Tibial artery (tissue), 4 donors: ENCODE results near the gene MRAS.
A peak's percentile ranks its signal among the peaks of the same experiment; 100 is the strongest.

Experiments
- DNase-seq, 2 donors: peaks; one replicate each; pipeline ENCODE4 v3.0.0-alpha.2; 2019
- H3K27ac ChIP-seq, 2 donors: fragments of 200-600 bp; sonication (generic) in 1 of 2; 1 replicate in 1 of 2; 2 replicates in 1 of 2; pipeline ENCODE4 v1.5.1; 2018 to 2019; ENCODE audit warnings: mild to moderate bottlenecking in 1 of 2
- H3K27me3 ChIP-seq, 2 donors: fragments of 200-600 bp; sonication (generic) in 1 of 2; one replicate each; pipeline versions ENCODE4 v1.5.1 to v1.6.0; 2016 to 2019
- H3K36me3 ChIP-seq, 3 donors: fragments of 200-600 bp; sonication (generic) in 2 of 3; one replicate each; pipeline ENCODE4 v1.5.1; 2016 to 2019; ENCODE audit warnings: mild to moderate bottlenecking in 2 of 3
- H3K4me1 ChIP-seq, 4 donors: fragments of 200-600 bp; sonication (generic) in 2 of 4; 1 replicate in 3 of 4; 2 replicates in 1 of 4; pipeline ENCODE4 v1.5.1; 2016 to 2019
- H3K4me3 ChIP-seq, 2 donors: fragments of 200-600 bp; sonication (generic) in 1 of 2; 1 replicate in 1 of 2; 2 replicates in 1 of 2; pipeline ENCODE4 v1.5.1; 2018 to 2019; ENCODE audit warnings: mild to moderate bottlenecking in 2 of 2
- H3K9me3 ChIP-seq, 3 donors: fragments of 200-600 bp; sonication (generic) in 1 of 3; one replicate each; pipeline ENCODE4 v1.5.1; 2016 to 2019
- intact Hi-C: fragments of 100-400 bp; cut with DNase I; formaldehyde crosslinking; loops from one replicate; pipeline ENCODE4 v1.15.0; 2023; ENCODE audit warnings: low total_unique reads
- TF ChIP-seq, protein P1 (sequence below), 2 experiments: fragments of 200-600 bp in 1 of 2; fragments of 450-650 bp in 1 of 2; IDR thresholded peaks; one replicate each; pipeline ENCODE4 v1.5.1; 2017 to 2019; ENCODE audit warnings: antibody characterized with exemption in 2 of 2, mild to moderate bottlenecking in 1 of 2, moderate library complexity in 1 of 2

The MRAS gene

DNA sequence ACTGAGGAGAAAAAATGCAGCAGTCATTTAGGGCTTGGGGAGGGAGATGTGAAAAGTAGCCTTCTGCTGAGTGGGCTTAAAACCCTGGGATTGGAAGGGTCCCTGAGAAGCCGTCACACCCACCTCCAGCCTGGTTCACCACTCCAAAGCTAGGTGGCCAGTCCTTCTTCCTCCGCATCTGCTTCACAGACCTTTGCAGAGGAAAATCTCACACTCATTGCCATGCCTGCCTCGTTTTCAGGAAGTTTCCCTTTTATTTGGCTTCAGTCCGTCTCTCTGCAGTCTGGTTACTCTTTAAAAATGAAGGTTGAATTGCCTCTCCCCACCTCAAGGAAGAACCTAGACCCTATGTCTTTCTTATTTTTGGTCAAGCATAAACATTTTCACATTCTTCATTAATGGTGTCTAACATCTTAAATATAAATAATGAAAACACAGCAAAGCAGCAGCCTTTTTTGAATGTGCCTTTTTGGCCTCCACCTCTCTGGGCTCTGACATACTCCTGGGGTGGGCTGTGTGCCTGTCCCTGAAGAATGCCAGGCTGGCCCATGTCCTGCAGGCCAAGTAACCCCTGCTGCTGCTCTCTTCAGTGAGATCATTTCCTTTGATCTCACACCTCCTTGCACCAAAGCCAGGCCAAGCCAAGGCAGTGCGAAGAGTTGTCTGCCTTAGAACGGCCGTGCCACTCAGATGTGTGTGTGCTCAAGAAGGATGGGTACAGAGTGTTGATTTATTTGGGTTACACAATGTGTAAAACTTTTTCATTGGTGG is 11.0 kb downstream of the MRAS start:
- peaks cover 0 to 52% (median 20%) of the 10 kb centered on the region in 4 donors for H3K4me1 ChIP-seq
- intact Hi-C loops = no loop called here
- peak in 1 of 2 donors; percentile 17 for DNase-seq

GRCh38 chr3:138359919-138360868 is 11.8 kb downstream of the MRAS start:
- H3K9me3 ChIP-seq = no peaks in the 10 kb centered on the region
- H3K4me3 ChIP-seq = no peak overlapping the region
- H3K27me3 ChIP-seq = no peaks in the 10 kb centered on the region
- H3K36me3 ChIP-seq = no peaks in the 10 kb centered on the region
- TF ChIP-seq, protein P1, sequence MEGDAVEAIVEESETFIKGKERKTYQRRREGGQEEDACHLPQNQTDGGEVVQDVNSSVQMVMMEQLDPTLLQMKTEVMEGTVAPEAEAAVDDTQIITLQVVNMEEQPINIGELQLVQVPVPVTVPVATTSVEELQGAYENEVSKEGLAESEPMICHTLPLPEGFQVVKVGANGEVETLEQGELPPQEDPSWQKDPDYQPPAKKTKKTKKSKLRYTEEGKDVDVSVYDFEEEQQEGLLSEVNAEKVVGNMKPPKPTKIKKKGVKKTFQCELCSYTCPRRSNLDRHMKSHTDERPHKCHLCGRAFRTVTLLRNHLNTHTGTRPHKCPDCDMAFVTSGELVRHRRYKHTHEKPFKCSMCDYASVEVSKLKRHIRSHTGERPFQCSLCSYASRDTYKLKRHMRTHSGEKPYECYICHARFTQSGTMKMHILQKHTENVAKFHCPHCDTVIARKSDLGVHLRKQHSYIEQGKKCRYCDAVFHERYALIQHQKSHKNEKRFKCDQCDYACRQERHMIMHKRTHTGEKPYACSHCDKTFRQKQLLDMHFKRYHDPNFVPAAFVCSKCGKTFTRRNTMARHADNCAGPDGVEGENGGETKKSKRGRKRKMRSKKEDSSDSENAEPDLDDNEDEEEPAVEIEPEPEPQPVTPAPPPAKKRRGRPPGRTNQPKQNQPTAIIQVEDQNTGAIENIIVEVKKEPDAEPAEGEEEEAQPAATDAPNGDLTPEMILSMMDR (IDR thresholded peaks at IDR 0.05) = no peak
- peaks cover 0 to 52% (median 20%) of the 10 kb centered on the region in 4 donors for H3K4me1 ChIP-seq
- intact Hi-C loops = no loop called here
- DNase-seq = peak in 1 of 2 donors; percentile 61
- no peak overlapping the region for H3K27ac ChIP-seq

More for the DNA sequence above, 11.0 kb downstream of the MRAS start:
- TF ChIP-seq, protein P1 (IDR thresholded peaks at IDR 0.05) = no peak
- H3K4me3 ChIP-seq = no peak overlapping the region
- no peaks in the 10 kb centered on the region for H3K36me3 ChIP-seq
- no peaks in the 10 kb centered on the region for H3K27me3 ChIP-seq
- H3K9me3 ChIP-seq = no peaks in the 10 kb centered on the region
- H3K27ac ChIP-seq = no peak overlapping the region

GRCh38 chr3:138360869-138361525 is 12.6 kb downstream of the MRAS start:
- H3K27me3 ChIP-seq = no peaks in the 10 kb centered on the region
- H3K9me3 ChIP-seq = no peaks in the 10 kb centered on the region
- peaks cover 0 to 53% (median 20%) of the 10 kb centered on the region in 4 donors for H3K4me1 ChIP-seq
- no peak overlapping the region for H3K27ac ChIP-seq
- peak in 1 of 2 donors; percentile 32 for DNase-seq
- no peak overlapping the region for H3K4me3 ChIP-seq
- H3K36me3 ChIP-seq = no peaks in the 10 kb centered on the region
- TF ChIP-seq, protein P1 (IDR thresholded peaks at IDR 0.05) = no peak
- intact Hi-C loops = no loop called here

GRCh38 chr3:138361561-138361971 is 13.2 kb downstream of the MRAS start:
- peak in 1 of 2 donors; percentile 48 for DNase-seq
- TF ChIP-seq, protein P1 (IDR thresholded peaks at IDR 0.05) = no peak
- Histone ChIP-seq H3K4me1 (peaks cover 0 to 58% (median 19%) of the 10 kb centered on the region in 4 donors), H3K27me3 (no peaks in the 10 kb centered on the region), H3K9me3 (no peaks in the 10 kb centered on the region), H3K27ac (no peak overlapping the region), H3K36me3 (no peaks in the 10 kb centered on the region), H3K4me3 (no peak overlapping the region)
- intact Hi-C loops = no loop called here

DNA sequence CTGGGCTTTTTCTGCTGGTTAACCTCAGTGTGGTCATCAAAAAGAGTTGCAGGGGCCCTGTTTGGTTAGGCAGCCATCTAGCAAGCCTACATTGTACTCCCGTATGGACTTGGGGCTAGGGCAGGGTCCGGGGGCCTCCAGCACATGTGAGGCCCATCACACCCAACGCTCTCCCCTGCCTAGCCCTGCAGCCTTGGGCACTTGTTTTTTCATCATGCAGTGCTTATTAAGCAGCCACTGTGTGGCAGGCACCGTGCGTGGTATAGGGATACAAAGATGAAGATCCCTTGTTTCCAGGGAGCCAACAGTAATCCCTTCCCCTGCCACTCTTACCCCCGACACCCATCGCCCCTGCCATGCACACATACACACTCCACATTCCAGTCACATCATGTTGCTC is 14.2 kb downstream of the MRAS start:
- H3K9me3 ChIP-seq = no peaks in the 10 kb centered on the region
- H3K4me1 ChIP-seq = peaks cover 0 to 55% (median 13%) of the 10 kb centered on the region in 4 donors
- TF ChIP-seq, protein P1 (IDR thresholded peaks at IDR 0.05) = no peak
- intact Hi-C loops = no loop called here
- no peak overlapping the region for H3K27ac ChIP-seq
- no peaks in the 10 kb centered on the region for H3K36me3 ChIP-seq
- no peaks in the 10 kb centered on the region for H3K27me3 ChIP-seq
- DNase-seq = peak in 1 of 2 donors; percentile 33
- H3K4me3 ChIP-seq = no peak overlapping the region
